ENCODE measurements around the gene OR6C74.

DNA sequence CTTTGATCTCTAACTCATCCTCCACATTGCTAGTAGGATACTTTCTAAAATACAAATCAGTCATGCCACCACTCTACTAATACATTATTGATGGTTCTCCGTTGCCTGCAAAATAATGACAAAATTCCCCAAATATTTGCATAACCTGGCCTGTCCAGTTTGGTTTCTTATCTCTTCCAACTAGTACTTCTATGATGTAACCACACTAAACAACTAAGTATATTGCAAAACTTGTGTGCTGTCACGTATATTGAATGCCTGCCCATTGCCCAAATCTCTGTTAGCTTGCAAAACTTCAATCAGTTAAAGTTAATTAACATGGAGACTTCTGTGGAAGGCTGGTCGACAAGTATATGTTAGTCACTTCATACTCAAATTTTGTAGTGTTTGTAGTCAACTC is 6.5 kb downstream of the OR6C74 start:
- TF ChIP-seq, protein P1, sequence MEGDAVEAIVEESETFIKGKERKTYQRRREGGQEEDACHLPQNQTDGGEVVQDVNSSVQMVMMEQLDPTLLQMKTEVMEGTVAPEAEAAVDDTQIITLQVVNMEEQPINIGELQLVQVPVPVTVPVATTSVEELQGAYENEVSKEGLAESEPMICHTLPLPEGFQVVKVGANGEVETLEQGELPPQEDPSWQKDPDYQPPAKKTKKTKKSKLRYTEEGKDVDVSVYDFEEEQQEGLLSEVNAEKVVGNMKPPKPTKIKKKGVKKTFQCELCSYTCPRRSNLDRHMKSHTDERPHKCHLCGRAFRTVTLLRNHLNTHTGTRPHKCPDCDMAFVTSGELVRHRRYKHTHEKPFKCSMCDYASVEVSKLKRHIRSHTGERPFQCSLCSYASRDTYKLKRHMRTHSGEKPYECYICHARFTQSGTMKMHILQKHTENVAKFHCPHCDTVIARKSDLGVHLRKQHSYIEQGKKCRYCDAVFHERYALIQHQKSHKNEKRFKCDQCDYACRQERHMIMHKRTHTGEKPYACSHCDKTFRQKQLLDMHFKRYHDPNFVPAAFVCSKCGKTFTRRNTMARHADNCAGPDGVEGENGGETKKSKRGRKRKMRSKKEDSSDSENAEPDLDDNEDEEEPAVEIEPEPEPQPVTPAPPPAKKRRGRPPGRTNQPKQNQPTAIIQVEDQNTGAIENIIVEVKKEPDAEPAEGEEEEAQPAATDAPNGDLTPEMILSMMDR (IDR thresholded peaks at IDR 0.05) = no peak
- no peak for TF ChIP-seq ZFX (IDR thresholded peaks at IDR 0.05; ENCODE audit: borderline replicate concordance)
